WTC11 (cell line): ENCODE results near the gene CEP78. TPM values are rescaled to one million over a fixed set of nuclear protein-coding genes. Genes with fewer than 3 reads are reported as not detected.

Experiments
- ATAC-seq: fragments of 200-7000 bp; cut with Tn5 transposase; 2 replicates; pipeline ENCODE4 v1.10.0; 2021; ENCODE audit warnings: mild to moderate bottlenecking, moderate library complexity
- CTCF ChIA-PET: fragments of 300-600 bp; sonication (Branson Sonifier 250); formaldehyde crosslinking; loops from one replicate; lab custom pipeline; 2021; ENCODE audit warnings: antibody characterized with exemption; lab: Charles Lee
- POLR2A ChIA-PET: fragments of 350-600 bp; sonication (Branson Sonifier 250); formaldehyde crosslinking; loops from one replicate; lab custom pipeline; 2021; ENCODE audit warnings: antibody characterized with exemption; lab: Charles Lee
- DNase-seq: peaks from one replicate; pipeline ENCODE4 v3.0.0; 2021; ENCODE audit warnings: low spot score
- H3K27ac Mint-ChIP-seq: 2 replicates; pipeline ENCODE4 v1.8.0; 2021; ENCODE audit warnings: mixed read lengths
- H3K27me3 Mint-ChIP-seq: 2 replicates; pipeline ENCODE4 v1.8.0; 2021; ENCODE audit warnings: low read depth, mild to moderate bottlenecking, moderate library complexity, mixed read lengths
- H3K36me3 Mint-ChIP-seq: 2 replicates; pipeline ENCODE4 v1.8.0; 2021; ENCODE audit warnings: mixed read lengths
- H3K4me1 Mint-ChIP-seq: 2 replicates; pipeline ENCODE4 v1.8.0; 2022; ENCODE audit warnings: mixed read lengths
- H3K4me3 Mint-ChIP-seq: 2 replicates; pipeline ENCODE4 v1.8.0; 2021; ENCODE audit warnings: mild to moderate bottlenecking, moderate library complexity, mixed read lengths
- H3K9me3 Mint-ChIP-seq: 2 replicates; pipeline ENCODE4 v1.8.0; 2021; ENCODE audit warnings: mixed read lengths
- ETV6 ChIP-seq: sonication (generic); formaldehyde crosslinking; IDR thresholded peaks from 2 replicates; pipeline ENCODE4 v1.8.1; 2022; ENCODE audit warnings: mild to moderate bottlenecking, missing genetic modification reagents
- GABPB1 ChIP-seq: sonication (generic); formaldehyde crosslinking; IDR thresholded peaks from 2 replicates; pipeline ENCODE4 v1.8.1; 2023; ENCODE audit warnings: mild to moderate bottlenecking, missing genetic modification reagents
- KAT7 ChIP-seq: sonication (generic); formaldehyde crosslinking; IDR thresholded peaks from 2 replicates; pipeline ENCODE4 v1.8.1; 2023; ENCODE audit warnings: missing genetic modification reagents, mild to moderate bottlenecking, borderline replicate concordance
- NFE2L1 ChIP-seq: sonication (generic); formaldehyde crosslinking; IDR thresholded peaks from 2 replicates; pipeline ENCODE4 v1.8.1; 2023; ENCODE audit warnings: missing genetic modification reagents
- NR1H2 ChIP-seq: sonication (generic); formaldehyde crosslinking; IDR thresholded peaks from 2 replicates; pipeline ENCODE4 v1.9.0; 2021; ENCODE audit warnings: mild to moderate bottlenecking, moderate library complexity, missing genetic modification reagents
- NR3C1 ChIP-seq: sonication (generic); formaldehyde crosslinking; conservative IDR thresholded peaks from 2 replicates; pipeline ENCODE4 v1.8.1; 2023; ENCODE audit warnings: low read depth, mild to moderate bottlenecking, missing genetic modification reagents
- TEAD1 ChIP-seq: sonication (generic); formaldehyde crosslinking; IDR thresholded peaks from 2 replicates; pipeline ENCODE4 v1.8.0; 2022; ENCODE audit warnings: mild to moderate bottlenecking, missing genetic modification reagents
- ZNF138 ChIP-seq: sonication (generic); formaldehyde crosslinking; conservative IDR thresholded peaks from 2 replicates; pipeline ENCODE4 v1.8.1; 2022; ENCODE audit warnings: mild to moderate bottlenecking, moderate library complexity, missing genetic modification reagents
- ZNF219 ChIP-seq: sonication (generic); formaldehyde crosslinking; IDR thresholded peaks from 2 replicates; pipeline ENCODE4 v1.8.0; 2023; ENCODE audit warnings: missing genetic modification reagents, mild to moderate bottlenecking, borderline replicate concordance
- ZNF416 ChIP-seq: fragments of 250-450 bp; sonication (Bioruptor Pico); IDR thresholded peaks from 2 replicates; pipeline ENCODE4 v1.9.0; 2021; ENCODE audit warnings: mild to moderate bottlenecking, inconsistent platforms
- total RNA-seq: library from RNA; stranded (reverse); gene quantifications from 3 replicates; pipeline ENCODE4 v1.2.3, GENCODE V29; 2021
- TF ChIP-seq, protein P1 (sequence below): fragments of 250-450 bp; sonication (Bioruptor Pico); IDR thresholded peaks from 2 replicates; pipeline ENCODE4 v1.9.0; 2021; ENCODE audit warnings: mild to moderate bottlenecking
- TF ChIP-seq, protein P2 (sequence below): sonication (generic); formaldehyde crosslinking; IDR thresholded peaks from 2 replicates; pipeline ENCODE4 v1.8.1; 2023; ENCODE audit warnings: mild to moderate bottlenecking, missing genetic modification reagents
- TF ChIP-seq, protein P3 (sequence below): sonication (generic); formaldehyde crosslinking; IDR thresholded peaks from 2 replicates; pipeline ENCODE4 v1.8.1; 2022; ENCODE audit warnings: missing genetic modification reagents, borderline replicate concordance
- TF ChIP-seq, protein P4 (sequence below): sonication (generic); formaldehyde crosslinking; IDR thresholded peaks from 2 replicates; pipeline ENCODE4 v1.8.0; 2022; ENCODE audit warnings: mild to moderate bottlenecking, missing genetic modification reagents
- TF ChIP-seq, protein P5 (sequence below): sonication (generic); formaldehyde crosslinking; IDR thresholded peaks from 2 replicates; pipeline ENCODE4 v1.8.0; 2022; ENCODE audit warnings: mild to moderate bottlenecking, missing genetic modification reagents
- TF ChIP-seq, protein P6 (sequence below): sonication (generic); formaldehyde crosslinking; IDR thresholded peaks from 2 replicates; pipeline ENCODE4 v1.8.0; 2023; ENCODE audit warnings: mild to moderate bottlenecking, missing genetic modification reagents

Gene CEP78
- total RNA-seq, 1 experiment from 2014 or later = 42.0 TPM

DNA sequence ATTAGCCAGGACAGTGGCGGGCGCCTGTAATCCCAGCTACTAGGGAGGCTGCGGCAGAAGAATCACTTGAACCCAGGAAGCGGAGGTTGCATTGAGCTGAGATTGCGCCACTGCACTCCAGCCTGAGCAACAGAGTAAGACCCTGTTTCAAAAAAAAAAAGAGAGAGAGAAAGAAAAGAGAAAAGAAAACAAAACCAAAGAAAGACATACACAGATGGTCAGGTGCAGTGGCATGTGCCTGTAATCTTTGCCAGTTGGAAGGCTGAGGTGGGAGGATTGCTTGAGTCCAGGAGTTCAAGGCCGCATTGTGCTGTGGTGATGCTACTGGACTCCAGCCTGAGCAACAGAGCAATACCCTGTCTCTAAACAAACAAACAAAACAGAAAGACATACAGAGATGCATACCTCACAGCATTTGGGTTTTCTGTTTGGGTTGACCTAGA lies 51.1 kb downstream of the CEP78 start:
- ChIA-PET CTCF (interaction anchor here (0.6 kb wide), 1 partner anchor 27 kb away, joined by 3 read pairs; no protein-coding TSS in a partner anchor), POLR2A (no interaction called here)
- ATAC-seq = no peak
- Mint-ChIP-seq H3K27me3 (peaks cover 4% of the 10 kb centered on the region; the same call in 1 of the 2 replicates), H3K36me3 (peaks cover 2% of the 10 kb centered on the region; the same call in 1 of the 2 replicates), H3K9me3 (peaks cover 16% of the 10 kb centered on the region), H3K27ac (no peak overlapping the region), H3K4me1 (peaks cover 12% of the 10 kb centered on the region), H3K4me3 (no peak overlapping the region)
- TF ChIP-seq TEAD1 (no peak), GABPB1 (CRISPR knock-in tag) (peak; percentile 78)
- DNase-seq = no peak

DNA sequence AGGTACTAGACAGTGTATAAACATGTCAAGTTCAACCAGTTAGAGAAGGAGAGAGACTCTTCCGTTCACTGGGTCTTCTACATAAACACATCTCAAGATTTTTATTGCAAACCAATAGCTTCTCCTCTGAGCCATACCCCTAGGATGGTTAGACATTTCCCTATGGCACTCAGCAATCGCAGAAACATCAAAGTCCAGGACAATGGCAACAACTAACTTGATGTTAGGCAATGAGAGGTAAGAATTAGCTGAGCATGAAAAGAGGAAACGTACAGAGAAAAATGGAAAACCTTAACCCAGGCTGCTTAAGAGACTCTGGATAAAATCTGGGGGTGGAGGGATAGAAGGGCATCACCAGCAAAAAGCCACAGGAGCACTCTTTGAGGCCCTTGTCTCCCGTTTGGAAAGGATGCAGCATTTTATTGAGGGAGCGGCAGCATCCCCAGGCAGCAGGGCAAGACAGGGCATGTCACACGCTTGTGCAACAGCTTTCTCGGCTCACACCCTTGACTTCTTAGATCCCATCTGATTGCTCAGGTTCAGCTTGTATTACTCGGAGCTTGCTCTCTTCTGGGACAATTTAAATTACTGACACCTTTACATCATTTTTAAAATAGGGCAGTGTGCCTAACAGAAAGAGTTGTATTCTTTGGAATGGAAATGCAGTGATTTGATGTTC lies 52.5 kb downstream of the CEP78 start:
- ATAC-seq = no peak
- Mint-ChIP-seq H3K4me1 (peaks cover 12% of the 10 kb centered on the region), H3K27ac (no peak overlapping the region), H3K27me3 (peaks cover 3% of the 10 kb centered on the region; the same call in 1 of the 2 replicates), H3K36me3 (peaks cover 2% of the 10 kb centered on the region; the same call in 1 of the 2 replicates), H3K9me3 (peaks cover 14% of the 10 kb centered on the region), H3K4me3 (no peak overlapping the region)
- POLR2A ChIA-PET = interaction anchor here (0.8 kb wide), 1 partner anchor 9 kb away, joined by 6 read pairs; the partner anchor contains the start of gene PSAT1
- no peak for TF ChIP-seq NR1H2
- TF ChIP-seq, protein P1, sequence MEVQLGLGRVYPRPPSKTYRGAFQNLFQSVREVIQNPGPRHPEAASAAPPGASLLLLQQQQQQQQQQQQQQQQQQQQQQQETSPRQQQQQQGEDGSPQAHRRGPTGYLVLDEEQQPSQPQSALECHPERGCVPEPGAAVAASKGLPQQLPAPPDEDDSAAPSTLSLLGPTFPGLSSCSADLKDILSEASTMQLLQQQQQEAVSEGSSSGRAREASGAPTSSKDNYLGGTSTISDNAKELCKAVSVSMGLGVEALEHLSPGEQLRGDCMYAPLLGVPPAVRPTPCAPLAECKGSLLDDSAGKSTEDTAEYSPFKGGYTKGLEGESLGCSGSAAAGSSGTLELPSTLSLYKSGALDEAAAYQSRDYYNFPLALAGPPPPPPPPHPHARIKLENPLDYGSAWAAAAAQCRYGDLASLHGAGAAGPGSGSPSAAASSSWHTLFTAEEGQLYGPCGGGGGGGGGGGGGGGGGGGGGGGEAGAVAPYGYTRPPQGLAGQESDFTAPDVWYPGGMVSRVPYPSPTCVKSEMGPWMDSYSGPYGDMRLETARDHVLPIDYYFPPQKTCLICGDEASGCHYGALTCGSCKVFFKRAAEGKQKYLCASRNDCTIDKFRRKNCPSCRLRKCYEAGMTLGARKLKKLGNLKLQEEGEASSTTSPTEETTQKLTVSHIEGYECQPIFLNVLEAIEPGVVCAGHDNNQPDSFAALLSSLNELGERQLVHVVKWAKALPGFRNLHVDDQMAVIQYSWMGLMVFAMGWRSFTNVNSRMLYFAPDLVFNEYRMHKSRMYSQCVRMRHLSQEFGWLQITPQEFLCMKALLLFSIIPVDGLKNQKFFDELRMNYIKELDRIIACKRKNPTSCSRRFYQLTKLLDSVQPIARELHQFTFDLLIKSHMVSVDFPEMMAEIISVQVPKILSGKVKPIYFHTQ = no peak
- TF ChIP-seq, protein P2, sequence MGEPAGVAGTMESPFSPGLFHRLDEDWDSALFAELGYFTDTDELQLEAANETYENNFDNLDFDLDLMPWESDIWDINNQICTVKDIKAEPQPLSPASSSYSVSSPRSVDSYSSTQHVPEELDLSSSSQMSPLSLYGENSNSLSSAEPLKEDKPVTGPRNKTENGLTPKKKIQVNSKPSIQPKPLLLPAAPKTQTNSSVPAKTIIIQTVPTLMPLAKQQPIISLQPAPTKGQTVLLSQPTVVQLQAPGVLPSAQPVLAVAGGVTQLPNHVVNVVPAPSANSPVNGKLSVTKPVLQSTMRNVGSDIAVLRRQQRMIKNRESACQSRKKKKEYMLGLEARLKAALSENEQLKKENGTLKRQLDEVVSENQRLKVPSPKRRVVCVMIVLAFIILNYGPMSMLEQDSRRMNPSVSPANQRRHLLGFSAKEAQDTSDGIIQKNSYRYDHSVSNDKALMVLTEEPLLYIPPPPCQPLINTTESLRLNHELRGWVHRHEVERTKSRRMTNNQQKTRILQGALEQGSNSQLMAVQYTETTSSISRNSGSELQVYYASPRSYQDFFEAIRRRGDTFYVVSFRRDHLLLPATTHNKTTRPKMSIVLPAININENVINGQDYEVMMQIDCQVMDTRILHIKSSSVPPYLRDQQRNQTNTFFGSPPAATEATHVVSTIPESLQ = no peak
- TF ChIP-seq ZNF219 (CRISPR knock-in tag) = no peak
- DNase-seq = no peak
- CTCF ChIA-PET = no interaction called here

DNA sequence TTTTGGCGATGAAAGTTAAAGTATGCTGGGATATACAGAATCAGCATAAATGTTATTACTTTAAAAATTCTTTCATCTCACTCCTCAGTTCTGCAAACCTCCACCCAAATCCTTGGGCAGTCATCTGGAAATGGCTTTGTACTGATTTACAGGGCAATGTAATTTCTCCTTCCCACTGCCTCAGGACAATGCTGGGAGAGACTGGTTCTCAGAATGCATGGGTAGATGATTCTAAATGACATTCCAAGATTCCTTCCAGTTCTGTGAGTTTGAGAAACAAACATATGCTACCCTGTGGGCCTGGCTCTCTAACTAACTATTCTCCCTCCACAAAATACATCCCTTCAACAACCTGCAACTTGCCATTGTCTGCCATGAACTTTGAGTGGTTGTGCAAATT lies 53.6 kb downstream of the CEP78 start:
- H3K9me3 Mint-ChIP-seq = peaks cover 3% of the 10 kb centered on the region; the same call in 1 of the 2 replicates
- POLR2A ChIA-PET = no interaction called here
- DNase-seq (no peak), ATAC-seq (no peak)
- no peak overlapping the region for H3K27ac Mint-ChIP-seq
- H3K36me3 Mint-ChIP-seq = no peaks in the 10 kb centered on the region
- H3K27me3 Mint-ChIP-seq = no peaks in the 10 kb centered on the region
- TF ChIP-seq KAT7 (CRISPR knock-in tag) = no peak
- TF ChIP-seq, protein P3, sequence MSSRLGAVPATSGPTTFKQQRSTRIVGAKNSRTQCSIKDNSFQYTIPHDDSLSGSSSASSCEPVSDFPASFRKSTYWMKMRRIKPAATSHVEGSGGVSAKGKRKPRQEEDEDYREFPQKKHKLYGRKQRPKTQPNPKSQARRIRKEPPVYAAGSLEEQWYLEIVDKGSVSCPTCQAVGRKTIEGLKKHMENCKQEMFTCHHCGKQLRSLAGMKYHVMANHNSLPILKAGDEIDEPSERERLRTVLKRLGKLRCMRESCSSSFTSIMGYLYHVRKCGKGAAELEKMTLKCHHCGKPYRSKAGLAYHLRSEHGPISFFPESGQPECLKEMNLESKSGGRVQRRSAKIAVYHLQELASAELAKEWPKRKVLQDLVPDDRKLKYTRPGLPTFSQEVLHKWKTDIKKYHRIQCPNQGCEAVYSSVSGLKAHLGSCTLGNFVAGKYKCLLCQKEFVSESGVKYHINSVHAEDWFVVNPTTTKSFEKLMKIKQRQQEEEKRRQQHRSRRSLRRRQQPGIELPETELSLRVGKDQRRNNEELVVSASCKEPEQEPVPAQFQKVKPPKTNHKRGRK = no peak
- TF ChIP-seq ETV6 (CRISPR knock-in tag) = no peak
- TF ChIP-seq, protein P4, sequence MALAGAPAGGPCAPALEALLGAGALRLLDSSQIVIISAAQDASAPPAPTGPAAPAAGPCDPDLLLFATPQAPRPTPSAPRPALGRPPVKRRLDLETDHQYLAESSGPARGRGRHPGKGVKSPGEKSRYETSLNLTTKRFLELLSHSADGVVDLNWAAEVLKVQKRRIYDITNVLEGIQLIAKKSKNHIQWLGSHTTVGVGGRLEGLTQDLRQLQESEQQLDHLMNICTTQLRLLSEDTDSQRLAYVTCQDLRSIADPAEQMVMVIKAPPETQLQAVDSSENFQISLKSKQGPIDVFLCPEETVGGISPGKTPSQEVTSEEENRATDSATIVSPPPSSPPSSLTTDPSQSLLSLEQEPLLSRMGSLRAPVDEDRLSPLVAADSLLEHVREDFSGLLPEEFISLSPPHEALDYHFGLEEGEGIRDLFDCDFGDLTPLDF (CRISPR knock-in tag) = no peak
- no peak for TF ChIP-seq GABPB1 (CRISPR knock-in tag)
- no peak for TF ChIP-seq NR3C1 (CRISPR knock-in tag)
- TF ChIP-seq NFE2L1 (CRISPR knock-in tag) = no peak
- TF ChIP-seq, protein P5, sequence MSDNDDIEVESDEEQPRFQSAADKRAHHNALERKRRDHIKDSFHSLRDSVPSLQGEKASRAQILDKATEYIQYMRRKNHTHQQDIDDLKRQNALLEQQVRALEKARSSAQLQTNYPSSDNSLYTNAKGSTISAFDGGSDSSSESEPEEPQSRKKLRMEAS = no peak
- no peak for TF ChIP-seq ZNF219 (CRISPR knock-in tag)
- TF ChIP-seq ZNF138 (CRISPR knock-in tag) = no peak
- TF ChIP-seq ZNF416 (CRISPR knock-in tag) = no peak
- TF ChIP-seq, protein P6, sequence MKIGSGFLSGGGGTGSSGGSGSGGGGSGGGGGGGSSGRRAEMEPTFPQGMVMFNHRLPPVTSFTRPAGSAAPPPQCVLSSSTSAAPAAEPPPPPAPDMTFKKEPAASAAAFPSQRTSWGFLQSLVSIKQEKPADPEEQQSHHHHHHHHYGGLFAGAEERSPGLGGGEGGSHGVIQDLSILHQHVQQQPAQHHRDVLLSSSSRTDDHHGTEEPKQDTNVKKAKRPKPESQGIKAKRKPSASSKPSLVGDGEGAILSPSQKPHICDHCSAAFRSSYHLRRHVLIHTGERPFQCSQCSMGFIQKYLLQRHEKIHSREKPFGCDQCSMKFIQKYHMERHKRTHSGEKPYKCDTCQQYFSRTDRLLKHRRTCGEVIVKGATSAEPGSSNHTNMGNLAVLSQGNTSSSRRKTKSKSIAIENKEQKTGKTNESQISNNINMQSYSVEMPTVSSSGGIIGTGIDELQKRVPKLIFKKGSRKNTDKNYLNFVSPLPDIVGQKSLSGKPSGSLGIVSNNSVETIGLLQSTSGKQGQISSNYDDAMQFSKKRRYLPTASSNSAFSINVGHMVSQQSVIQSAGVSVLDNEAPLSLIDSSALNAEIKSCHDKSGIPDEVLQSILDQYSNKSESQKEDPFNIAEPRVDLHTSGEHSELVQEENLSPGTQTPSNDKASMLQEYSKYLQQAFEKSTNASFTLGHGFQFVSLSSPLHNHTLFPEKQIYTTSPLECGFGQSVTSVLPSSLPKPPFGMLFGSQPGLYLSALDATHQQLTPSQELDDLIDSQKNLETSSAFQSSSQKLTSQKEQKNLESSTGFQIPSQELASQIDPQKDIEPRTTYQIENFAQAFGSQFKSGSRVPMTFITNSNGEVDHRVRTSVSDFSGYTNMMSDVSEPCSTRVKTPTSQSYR (CRISPR knock-in tag) = no peak
- H3K4me1 Mint-ChIP-seq = peaks cover 12% of the 10 kb centered on the region
- CTCF ChIA-PET = no interaction called here
- no peak overlapping the region for H3K4me3 Mint-ChIP-seq
